ENCODE results near the gene UNC45A.

UNC45A gene

DNA sequence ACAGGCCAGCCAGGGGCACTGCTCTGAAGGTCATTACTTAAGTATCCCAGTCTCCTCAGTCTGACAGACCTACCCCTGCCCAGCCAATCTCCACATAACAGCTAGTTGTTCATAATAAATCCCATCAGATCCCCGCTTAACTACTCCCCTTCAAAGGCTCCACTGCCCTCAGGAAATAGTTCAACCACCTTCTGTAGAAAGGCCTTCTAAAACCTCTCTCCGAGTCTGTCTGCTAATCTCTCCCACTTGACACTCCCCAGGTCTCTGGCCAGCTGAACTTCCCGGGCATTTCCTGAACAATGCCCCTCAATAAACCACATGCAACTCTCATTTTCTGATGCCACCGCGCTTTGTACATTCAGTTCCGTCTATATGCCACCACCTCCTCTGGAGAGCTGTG, 53.2 kb downstream of the UNC45A start:
- no peaks in the 10 kb centered on the region for H3K9me3 ChIP-seq (ENCODE audit: control insufficient read depth, low read length)
- H3K27ac ChIP-seq (ENCODE audit: insufficient read depth, low read depth, low read length, poor library complexity, severe bottlenecking): no peak overlapping the region
- WGBS, 2 experiments: 87% methylated on average over 6 of the region's 6 CpGs
- peaks cover 3% of the 10 kb centered on the region for H3K4me1 ChIP-seq (ENCODE audit: control insufficient read depth, insufficient read depth, low read length)
- H3K27me3 ChIP-seq (ENCODE audit: control insufficient read depth, insufficient read depth, low read length, poor library complexity, severe bottlenecking): no peaks in the 10 kb centered on the region
- H3K36me3 ChIP-seq (ENCODE audit: control insufficient read depth, insufficient read depth, low read length): no peaks in the 10 kb centered on the region
- no peak overlapping the region for H3K4me3 ChIP-seq (ENCODE audit: insufficient read depth, low read depth, low read length)

DNA sequence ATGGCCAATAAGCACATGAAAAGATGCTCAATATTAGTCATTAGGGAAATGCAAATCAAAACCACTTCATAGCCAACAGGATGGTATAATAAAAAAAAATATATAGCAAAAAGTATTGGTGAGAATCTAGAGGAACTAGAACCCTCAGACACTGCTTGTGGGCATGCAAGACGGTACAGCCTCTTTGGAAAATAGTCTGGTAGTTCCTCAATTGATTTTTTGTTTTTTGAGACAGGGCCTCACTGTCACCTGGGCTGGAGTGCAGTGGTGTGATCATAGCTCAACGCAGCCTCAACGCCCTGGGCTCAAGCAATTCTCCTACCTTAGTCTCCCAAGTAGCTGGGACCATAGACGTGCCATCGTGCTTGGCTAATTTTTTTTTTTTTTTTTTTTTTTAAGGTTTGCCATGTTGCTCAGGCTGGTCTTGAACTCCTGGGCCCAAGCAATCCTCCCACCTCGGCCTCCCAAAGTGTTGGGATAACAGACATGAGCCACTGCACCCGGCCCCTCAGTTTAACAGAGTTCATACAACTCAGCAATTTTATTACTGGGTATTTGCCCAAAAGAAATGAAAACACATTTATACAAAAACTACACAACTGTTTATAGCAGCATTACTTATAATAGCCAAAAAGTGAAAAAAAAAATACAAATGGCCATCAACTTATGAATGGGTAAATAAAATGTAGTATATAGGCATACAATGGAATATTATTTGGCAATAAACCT, 54.1 kb downstream of the UNC45A start:
- Histone ChIP-seq H3K36me3 (ENCODE audit: control insufficient read depth, insufficient read depth, low read length) (no peaks in the 10 kb centered on the region), H3K27me3 (ENCODE audit: control insufficient read depth, insufficient read depth, low read length, poor library complexity, severe bottlenecking) (no peaks in the 10 kb centered on the region), H3K9me3 (ENCODE audit: control insufficient read depth, low read length) (no peaks in the 10 kb centered on the region), H3K4me3 (ENCODE audit: insufficient read depth, low read depth, low read length) (no peak overlapping the region), H3K27ac (ENCODE audit: insufficient read depth, low read depth, low read length, poor library complexity, severe bottlenecking) (no peak overlapping the region), H3K4me1 (ENCODE audit: control insufficient read depth, insufficient read depth, low read length) (peaks cover 3% of the 10 kb centered on the region)
- 89 to 90% methylated on average over 7 of the region's 7 CpGs for WGBS, 2 experiments

DNA sequence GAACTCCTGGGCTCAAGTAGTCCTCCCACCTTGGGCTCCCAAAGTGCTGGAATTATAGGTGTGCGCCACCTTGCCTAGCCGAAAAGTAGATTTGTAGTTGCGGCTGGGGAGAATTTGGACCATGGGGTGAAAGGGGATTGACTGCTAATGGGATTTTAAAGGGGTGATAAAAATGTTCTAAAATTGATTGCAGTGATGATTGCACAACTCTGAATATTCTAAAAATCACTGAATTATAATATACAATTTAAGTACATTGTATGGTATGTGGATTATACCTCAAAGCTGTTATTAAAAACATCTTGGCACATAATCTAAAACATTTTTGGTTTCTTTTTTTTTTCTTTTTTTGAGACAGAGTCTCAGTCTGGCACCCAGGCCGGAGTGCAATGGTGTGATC, 55.4 kb downstream of the UNC45A start:
- Histone ChIP-seq H3K9me3 (ENCODE audit: control insufficient read depth, low read length) (no peaks in the 10 kb centered on the region), H3K27ac (ENCODE audit: insufficient read depth, low read depth, low read length, poor library complexity, severe bottlenecking) (no peak overlapping the region), H3K36me3 (ENCODE audit: control insufficient read depth, insufficient read depth, low read length) (no peaks in the 10 kb centered on the region), H3K4me1 (ENCODE audit: control insufficient read depth, insufficient read depth, low read length) (peaks cover 6% of the 10 kb centered on the region), H3K4me3 (ENCODE audit: insufficient read depth, low read depth, low read length) (no peak overlapping the region), H3K27me3 (ENCODE audit: control insufficient read depth, insufficient read depth, low read length, poor library complexity, severe bottlenecking) (no peaks in the 10 kb centered on the region)
- WGBS, 2 experiments: 89 to 92% methylated on average over 4 of the region's 4 CpGs

DNA sequence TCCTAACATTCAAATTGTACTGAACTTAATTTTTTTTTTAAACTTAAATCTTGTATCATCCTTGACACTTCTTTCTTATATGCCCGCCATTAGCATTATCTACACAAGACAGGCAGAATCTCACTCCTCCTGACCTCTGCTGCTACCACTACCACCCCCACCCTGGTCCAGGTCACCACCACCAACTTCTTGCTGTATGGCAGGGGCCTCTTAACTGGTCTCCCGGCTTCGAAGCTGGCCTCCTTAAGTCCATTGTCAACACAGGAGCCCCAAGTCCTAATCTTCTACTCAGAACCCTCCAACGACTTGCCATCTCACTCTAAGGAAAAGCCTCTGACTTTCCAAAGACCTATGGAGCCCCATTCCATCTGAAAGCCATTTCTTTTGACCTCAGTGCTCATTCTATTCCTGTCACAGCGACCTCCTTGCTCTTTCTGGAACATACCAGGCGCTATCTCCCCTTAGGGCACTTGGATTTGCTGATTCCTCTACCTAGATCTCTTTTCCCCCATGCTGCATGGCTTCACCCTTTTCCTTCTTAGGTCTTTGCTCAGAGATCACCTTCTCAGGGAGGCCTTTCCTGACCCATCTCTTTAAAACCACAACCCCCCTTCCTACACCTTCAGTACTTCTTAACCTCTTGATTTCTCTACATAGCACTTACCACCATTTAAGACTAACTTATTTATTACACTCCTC, 56.7 kb downstream of the UNC45A start:
- Histone ChIP-seq H3K27ac (ENCODE audit: insufficient read depth, low read depth, low read length, poor library complexity, severe bottlenecking) (no peak overlapping the region), H3K9me3 (ENCODE audit: control insufficient read depth, low read length) (no peaks in the 10 kb centered on the region), H3K4me3 (ENCODE audit: insufficient read depth, low read depth, low read length) (no peak overlapping the region), H3K27me3 (ENCODE audit: control insufficient read depth, insufficient read depth, low read length, poor library complexity, severe bottlenecking) (no peaks in the 10 kb centered on the region), H3K36me3 (ENCODE audit: control insufficient read depth, insufficient read depth, low read length) (no peaks in the 10 kb centered on the region), H3K4me1 (ENCODE audit: control insufficient read depth, insufficient read depth, low read length) (peaks cover 9% of the 10 kb centered on the region)
- 89% methylated on average over 6 of the region's 6 CpGs for WGBS, 2 experiments

DNA sequence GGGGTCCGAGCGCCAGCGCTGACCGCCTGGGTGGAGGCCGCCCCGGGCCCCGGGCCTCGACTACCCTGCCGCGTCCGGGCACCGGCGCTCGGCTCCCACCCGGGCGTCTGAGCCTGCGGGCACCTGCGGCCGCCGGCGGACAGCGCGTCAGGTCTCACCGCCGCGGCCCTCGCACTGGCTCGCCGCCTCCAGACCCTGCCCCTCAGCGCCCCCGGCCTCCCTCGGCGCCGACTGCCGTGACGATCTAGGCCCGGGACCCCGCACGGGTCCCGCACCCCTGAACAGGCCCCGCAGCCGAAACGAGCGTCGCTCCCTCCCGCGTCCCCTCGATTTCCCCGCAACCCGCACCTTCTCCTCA, 59.0 kb downstream of the UNC45A start:
- H3K27ac ChIP-seq (ENCODE audit: insufficient read depth, low read depth, low read length, poor library complexity, severe bottlenecking): no peak overlapping the region
- 0% methylated on average over 50 of the region's 50 CpGs for WGBS, 2 experiments

DNA sequence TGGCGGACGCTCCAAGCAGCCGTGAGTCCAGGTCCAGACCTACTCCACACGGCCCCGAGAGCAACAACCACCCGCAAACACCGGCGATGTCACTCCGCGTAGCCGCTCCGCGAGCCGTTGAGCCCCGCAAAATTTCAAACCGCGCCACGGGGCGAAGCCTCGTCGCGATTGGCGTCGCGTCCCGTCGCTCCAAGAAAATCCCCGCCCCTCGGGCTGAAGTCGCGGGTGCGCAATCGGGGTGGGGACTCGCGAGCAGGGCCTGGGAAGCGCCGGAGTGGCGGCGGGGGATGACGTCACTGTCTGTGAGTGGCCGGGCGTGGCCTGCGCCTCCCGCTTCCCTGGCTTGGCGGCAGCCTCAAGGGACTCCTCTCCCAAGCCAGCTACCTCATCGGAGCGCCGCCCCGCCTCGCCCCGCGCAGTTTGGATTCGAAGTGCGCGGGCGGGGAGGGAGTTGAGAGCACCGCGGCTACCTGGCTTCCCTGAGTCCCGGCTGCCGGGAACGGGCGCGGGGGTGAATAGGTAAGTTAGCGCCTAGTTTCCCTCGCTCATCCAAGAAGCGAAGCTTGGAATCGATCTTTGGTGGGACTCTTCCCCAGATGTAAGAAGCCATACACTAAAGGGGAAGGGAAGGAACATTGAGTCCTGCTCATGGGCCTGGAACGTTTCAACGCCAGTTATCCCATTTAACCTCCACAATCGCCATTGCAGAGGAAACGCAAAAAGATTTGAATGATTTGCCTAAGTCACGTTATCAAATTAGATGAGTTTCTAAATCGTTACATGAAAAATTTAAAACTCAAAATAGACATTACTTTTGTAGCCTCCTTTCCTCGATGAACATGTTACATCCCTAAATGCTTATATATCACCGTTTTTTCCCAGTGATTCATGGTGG, 59.6 kb downstream of the UNC45A start, which contains the start of gene PRC1:
PRC1 (minus strand) TSS at position 119 of the 895 bp plus-strand sequence; CDS start at position 1, 118 bp downstream.
- Histone ChIP-seq H3K27ac (ENCODE audit: insufficient read depth, low read depth, low read length, poor library complexity, severe bottlenecking) (peak within 1 kb of the TSS; percentile 83), H3K4me3 (ENCODE audit: insufficient read depth, low read depth, low read length) (peak within 1 kb of the TSS; percentile 81), H3K9me3 (ENCODE audit: control insufficient read depth, low read length) (no peaks in the 10 kb centered on the region), H3K36me3 (ENCODE audit: control insufficient read depth, insufficient read depth, low read length) (peaks cover 11% of the 10 kb centered on the region), H3K4me1 (ENCODE audit: control insufficient read depth, insufficient read depth, low read length) (peaks cover 6% of the 10 kb centered on the region), H3K27me3 (ENCODE audit: control insufficient read depth, insufficient read depth, low read length, poor library complexity, severe bottlenecking) (no peaks in the 10 kb centered on the region)
- WGBS, 2 experiments: 0 to 1% methylated on average over 70 to 75 of the region's 75 CpGs

More for the DNA sequence above, 59.0 kb downstream of the UNC45A start:
- Histone ChIP-seq H3K27me3 (ENCODE audit: control insufficient read depth, insufficient read depth, low read length, poor library complexity, severe bottlenecking) (no peaks in the 10 kb centered on the region), H3K4me3 (ENCODE audit: insufficient read depth, low read depth, low read length) (peak overlapping the region; percentile 81), H3K9me3 (ENCODE audit: control insufficient read depth, low read length) (no peaks in the 10 kb centered on the region), H3K4me1 (ENCODE audit: control insufficient read depth, insufficient read depth, low read length) (peaks cover 6% of the 10 kb centered on the region), H3K36me3 (ENCODE audit: control insufficient read depth, insufficient read depth, low read length) (peaks cover 8% of the 10 kb centered on the region)

DNA sequence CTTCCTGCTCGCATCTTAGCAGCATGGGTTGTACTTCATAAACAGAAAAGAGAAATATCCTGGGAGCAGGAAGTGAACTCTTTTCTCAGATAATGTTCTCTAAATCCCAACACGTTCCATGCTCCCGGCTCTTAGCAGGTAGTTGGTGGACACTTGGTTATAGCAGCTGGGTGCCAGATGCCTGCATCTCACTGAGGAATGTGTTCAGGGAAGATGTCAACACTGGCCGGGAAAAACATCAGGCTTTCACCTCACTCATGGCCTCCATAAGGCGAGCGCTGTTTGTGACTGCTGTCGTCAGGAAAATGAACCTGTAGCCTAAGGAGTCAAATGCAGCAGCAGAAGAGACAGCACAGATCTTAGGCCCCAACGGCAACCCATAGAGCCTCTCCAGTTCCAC, 63.7 kb downstream of the UNC45A start:
- Histone ChIP-seq H3K4me3 (ENCODE audit: insufficient read depth, low read depth, low read length) (no peak overlapping the region), H3K4me1 (ENCODE audit: control insufficient read depth, insufficient read depth, low read length) (peaks cover 6% of the 10 kb centered on the region), H3K9me3 (ENCODE audit: control insufficient read depth, low read length) (no peaks in the 10 kb centered on the region), H3K36me3 (ENCODE audit: control insufficient read depth, insufficient read depth, low read length) (peaks cover 15% of the 10 kb centered on the region), H3K27ac (ENCODE audit: insufficient read depth, low read depth, low read length, poor library complexity, severe bottlenecking) (no peak overlapping the region), H3K27me3 (ENCODE audit: control insufficient read depth, insufficient read depth, low read length, poor library complexity, severe bottlenecking) (no peaks in the 10 kb centered on the region)
- 92 to 95% methylated on average over 8 of the region's 8 CpGs for WGBS, 2 experiments

DNA sequence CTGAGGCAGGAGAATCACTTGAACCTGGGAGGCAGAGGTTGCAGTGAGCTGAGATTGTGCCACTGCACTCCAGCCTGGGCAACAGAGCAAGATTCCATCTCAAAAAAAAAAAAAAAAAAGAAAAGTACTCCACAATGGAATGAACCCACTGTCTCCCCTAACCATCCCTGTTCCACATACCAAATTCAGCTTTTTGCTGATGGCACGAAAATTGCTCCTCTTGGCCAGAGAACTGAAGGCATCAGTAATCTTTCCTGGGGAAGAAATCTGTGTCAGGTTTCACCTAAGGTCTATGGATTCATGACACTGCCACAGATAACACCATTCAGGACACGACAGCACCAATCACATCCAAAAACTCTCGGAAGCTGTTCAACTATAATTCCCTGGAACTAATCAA, 66.1 kb downstream of the UNC45A start:
- H3K27me3 ChIP-seq (ENCODE audit: control insufficient read depth, insufficient read depth, low read length, poor library complexity, severe bottlenecking): no peaks in the 10 kb centered on the region
- peaks cover 30% of the 10 kb centered on the region for H3K36me3 ChIP-seq (ENCODE audit: control insufficient read depth, insufficient read depth, low read length)
- no peaks in the 10 kb centered on the region for H3K4me1 ChIP-seq (ENCODE audit: control insufficient read depth, insufficient read depth, low read length)
- no peak overlapping the region for H3K4me3 ChIP-seq (ENCODE audit: insufficient read depth, low read depth, low read length)
- no peaks in the 10 kb centered on the region for H3K9me3 ChIP-seq (ENCODE audit: control insufficient read depth, low read length)
- 90 to 94% methylated on average over 3 of the region's 3 CpGs for WGBS, 2 experiments
- H3K27ac ChIP-seq (ENCODE audit: insufficient read depth, low read depth, low read length, poor library complexity, severe bottlenecking): no peak overlapping the region

Measured in ectodermal cell (in vitro differentiated cells).